ENCODE results near the gene AFMID.
A peak's percentile ranks its signal among the peaks of the same experiment; 100 is the strongest.
"Not testable (repeated sequence)": the region's sequence is repeated elsewhere in the genome, so short reads cannot be mapped to it uniquely, and the experiment has no call there.

AFMID gene

DNA sequence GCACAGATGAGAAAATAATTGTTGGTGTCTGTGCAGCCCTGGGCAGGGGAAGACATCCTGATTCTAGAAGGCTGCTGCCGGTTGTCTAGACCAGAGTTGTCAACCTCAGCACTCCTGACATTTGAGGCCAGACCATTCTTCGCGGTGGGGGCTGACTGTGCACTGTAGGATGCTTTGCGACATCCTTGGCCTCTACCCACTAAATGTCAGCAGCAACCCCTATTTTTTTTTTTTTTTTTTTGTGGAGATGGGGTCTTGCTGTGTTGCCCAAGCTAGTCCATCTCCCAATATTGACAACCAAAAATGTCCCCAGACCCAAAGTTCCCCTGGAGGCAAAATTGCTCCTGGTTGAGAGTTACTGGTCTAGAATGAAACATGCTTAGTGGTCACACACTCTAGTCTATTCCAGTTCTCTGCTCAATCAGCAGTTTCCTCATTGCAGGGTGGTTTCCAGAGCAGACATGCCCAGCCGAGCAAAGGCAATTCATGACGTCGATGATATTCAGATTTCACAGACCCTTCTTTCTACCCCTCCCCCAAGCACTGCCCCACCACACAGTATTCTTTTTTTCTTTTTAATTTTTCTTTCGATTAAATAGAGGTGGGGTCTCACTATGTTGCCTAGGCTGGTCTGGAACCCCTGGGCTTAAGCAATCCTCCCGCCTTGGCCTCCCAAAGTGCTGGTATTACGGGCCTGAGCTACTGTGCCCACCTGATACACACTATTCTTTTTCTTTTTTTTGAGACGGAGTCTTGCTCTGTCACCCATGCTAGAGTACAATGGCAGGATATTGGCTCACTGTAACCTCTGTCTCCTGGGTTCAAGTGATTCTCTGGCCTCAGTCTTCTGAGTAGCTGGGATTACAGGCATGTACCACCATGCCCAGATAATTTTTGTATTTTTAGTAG, 32.0 kb upstream of the AFMID start:
- no peak for DNase-seq

DNA sequence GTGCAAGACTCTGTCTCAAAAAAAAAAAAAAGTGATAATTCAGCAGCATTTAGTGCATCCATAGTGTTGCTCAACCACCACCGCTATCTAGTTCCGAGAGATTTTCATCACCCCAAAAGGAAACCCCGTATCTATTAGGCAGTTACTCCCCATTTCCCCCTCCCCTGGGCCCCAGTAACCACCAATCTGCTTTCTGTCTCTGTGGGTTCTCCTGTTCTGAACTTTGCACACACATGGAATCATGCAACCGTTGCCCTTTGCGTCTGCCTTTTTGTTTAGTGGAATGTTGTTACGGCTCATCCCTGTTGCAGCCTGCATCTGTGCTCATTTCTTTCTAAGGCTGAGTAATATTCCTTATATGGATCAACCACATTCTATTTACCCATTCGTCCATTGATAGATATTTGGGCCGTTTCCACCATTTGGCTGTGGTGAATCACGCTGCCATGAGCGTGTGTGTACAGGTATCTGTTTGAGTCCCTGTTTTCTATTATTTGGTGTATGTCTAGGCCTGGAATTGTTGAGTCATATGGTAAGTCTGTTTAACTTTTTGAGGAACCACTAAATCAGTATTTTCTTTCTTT, 27.5 kb upstream of the AFMID start:
- DNase-seq, result peak; percentile 28

DNA sequence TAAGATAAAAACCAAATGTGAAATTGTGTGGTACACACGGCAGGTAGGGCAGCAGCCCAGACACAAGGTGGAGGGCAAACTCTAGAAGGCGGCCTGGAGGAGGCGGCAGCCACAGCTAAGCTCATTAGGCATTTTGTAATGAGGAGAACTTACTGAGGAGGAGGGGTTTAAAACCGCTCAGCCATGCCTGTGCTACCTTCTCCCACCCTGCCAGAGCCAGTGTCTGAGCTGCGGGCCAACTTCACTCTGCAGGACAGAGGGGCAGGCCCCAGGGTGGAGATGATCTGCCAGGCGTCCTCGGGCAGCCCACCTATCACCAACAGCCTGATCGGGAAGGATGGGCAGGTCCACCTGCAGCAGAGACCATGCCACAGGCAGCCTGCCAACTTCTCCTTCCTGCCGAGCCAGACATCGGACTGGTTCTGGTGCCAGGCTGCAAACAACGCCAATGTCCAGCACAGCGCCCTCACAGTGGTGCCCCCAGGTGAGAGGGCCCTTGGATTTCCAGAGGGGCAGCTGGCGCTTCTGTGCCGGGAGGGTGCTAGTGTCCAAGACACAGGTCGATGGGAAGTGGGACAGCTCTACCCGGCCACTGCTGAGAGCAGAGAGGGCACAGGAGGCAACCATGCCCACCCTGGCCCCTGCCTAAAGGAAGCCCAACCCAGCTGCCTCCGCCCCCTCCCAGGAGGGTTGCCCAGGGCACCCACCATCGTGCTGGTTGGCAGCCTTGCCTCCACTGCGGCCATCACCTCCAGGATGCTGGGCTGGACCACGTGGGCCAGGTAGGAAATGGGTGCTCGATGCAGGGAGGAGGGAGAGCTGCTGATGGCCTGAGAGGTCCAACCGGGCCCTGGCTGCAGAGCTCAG, 23.0 kb upstream of the AFMID start:
- DNase-seq, result no peak

DNA sequence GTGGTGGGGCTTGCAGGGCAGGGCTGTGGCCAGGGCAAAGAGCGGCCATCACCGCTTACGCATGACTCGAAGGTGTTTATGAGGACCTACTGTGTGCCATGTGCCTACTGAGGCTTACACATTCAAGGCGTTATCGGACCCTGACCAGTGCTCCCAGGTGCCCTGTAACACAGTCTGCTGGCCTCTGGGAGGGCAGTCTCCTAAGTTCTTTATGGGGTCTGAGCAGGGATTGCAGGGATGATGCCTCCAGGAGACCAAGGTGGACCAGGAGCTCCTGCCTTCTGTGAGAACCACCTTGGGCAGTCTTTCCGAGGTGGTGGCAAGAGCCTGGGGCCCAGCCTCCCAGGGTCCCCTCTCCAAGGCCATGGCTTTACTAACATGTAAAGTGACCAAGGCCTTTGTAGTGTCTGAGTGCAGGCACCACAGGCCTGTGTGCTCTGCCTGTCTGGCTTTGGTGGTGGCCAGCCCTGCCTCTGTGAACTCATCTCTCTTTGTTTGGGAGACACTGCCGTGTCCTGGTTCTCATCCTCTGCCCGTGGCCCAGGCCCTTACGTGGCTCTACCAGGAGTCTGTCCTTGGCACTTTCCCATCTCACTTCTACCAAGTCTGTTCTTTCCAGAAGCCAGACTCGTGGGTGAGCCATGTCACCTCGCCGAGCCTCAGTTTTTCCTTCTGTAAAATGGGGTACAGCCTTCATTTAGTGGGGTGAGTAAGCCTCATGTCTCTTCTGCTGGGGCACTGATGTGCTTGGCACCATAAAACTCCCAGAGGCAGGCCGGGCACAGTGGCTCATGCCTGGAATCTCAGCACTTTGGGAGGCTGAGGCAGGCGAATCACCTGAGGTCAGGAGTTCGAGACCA, 22.2 kb upstream of the AFMID start:
- no peak for DNase-seq

DNA sequence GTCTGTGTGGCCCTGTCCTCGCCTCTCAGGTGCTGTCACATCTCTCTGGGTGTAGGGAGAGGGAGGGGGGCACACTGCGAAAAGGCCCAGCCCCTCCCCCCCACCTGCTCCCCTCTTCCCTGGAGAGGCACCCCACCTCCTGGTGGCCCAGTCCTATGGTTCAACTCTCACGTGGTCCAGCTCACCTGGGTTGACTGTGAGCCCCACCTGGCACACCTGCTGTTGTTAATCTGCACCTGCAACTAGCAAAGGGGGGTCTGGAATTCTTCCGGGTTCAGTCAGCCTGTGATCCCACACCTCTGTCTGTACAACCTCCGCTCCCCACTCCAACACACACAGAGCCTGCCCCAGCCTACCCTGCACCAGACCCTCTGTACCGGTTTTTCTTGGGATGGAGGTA, 20.7 kb upstream of the AFMID start:
- DNase-seq, result no peak

DNA sequence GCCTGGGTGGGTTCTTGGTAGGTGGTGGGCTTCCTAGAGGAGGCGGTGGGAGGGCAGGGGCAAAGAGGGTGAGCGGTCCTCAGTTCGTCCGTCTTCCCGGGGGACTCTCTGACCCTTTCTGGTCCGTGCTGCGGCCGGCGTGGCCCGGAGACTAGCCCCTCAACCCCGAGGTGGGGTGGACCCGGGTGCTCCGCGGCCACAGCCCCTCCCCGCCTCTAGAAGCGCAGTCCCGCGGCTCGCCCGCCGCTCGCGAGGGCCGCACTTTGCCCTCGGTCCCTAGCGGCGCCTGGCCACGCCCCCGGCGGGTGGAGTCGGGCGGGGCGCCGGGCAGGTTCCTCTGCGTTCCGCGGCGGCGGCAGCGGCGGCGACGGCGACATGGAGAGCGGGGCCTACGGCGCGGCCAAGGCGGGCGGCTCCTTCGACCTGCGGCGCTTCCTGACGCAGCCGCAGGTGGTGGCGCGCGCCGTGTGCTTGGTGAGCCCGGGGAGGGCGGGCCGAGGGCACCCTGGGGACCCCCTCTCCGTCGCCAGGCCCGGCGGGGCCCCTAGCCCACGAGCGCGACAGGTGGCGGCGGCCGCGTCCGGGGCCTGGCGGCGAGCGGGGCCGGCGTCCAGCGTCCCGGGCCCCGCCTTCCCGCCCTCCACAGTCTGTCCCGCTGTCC, 18.8 kb upstream of the AFMID start, which contains the start of gene SYNGR2:
Gene SYNGR2 (plus strand): TSS at position 340 of the 661 bp plus-strand sequence. CDS start 36 bp downstream, at position 376.
- DNase-seq, result peak; percentile 64

DNA sequence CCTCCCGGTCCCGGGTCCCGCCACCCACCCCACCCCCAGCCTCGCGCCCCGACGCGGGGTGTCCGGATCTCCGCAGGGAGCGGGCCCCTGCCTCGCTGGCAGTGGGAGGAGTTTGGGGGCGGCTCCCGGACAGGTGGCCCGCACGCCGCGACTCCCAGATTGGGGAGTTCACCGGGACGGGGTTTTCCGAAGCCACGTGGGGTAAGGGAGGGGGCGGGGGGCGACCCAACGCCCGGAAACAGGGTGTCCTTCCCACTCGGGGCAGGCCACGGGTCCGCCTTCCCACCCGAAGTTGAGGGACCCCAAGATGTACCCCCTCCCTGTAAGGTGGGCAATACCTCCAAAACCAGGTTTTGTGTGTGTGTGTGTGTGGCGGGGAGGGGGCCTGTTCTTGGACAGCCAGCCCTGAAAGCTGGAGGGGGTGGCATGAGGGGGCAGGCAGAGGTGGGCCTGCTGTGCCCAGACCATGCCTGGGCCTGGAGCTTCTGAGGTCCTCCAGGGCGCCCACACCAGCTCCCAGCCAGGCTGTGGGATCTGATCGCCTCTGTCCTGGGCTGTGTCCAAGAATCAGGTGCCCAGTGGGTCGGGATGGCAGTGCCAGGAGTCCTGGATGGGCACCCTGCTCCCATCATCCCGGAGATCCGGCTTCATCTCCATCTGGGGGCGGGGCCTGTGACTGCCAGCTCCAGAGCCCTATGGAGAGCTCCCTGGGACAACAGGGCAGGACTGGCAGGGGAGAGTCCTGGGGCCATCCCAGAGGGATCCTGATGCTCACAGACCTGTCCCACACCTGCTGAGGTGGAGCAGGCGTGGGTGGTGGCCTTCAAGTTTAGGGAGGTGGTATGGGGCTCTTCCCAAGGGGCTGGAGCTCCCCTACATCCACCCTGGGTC, 18.0 kb upstream of the AFMID start:
- DNase-seq, result peak; percentile 54

DNA sequence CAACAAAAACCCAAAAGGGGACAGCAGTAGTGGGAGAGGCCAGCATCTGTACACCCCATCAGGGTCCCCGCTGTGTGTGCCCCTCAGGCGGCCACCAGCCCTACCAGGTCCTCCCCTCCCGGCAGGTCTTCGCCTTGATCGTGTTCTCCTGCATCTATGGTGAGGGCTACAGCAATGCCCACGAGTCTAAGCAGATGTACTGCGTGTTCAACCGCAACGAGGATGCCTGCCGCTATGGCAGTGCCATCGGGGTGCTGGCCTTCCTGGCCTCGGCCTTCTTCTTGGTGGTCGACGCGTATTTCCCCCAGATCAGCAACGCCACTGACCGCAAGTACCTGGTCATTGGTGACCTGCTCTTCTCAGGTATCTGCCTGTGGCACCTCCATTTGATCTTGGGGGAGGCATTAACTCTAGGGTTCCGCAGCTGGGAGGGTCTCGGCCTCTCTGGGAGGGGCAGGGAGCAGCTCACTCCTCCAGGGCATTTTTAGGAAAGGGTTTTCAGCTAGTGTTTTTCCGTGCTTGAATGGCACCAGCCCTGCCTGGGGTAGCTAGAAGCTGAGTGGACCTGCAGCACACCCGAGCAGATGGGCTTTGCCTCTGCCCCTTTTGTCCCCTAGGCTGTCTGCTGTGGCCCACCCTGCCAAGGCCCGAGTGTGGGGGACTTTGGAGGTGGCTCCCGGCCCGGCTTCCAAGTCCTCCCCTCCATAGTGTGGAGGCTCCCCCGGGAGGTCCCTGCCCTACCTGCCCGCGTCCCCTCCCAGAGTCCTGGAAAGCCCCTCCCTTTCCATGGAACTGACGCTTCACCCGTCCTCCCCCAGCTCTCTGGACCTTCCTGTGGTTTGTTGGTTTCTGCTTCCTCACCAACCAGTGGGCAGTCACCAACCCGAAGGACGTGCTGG, 16.2 kb upstream of the AFMID start:
- no peak for DNase-seq

DNA sequence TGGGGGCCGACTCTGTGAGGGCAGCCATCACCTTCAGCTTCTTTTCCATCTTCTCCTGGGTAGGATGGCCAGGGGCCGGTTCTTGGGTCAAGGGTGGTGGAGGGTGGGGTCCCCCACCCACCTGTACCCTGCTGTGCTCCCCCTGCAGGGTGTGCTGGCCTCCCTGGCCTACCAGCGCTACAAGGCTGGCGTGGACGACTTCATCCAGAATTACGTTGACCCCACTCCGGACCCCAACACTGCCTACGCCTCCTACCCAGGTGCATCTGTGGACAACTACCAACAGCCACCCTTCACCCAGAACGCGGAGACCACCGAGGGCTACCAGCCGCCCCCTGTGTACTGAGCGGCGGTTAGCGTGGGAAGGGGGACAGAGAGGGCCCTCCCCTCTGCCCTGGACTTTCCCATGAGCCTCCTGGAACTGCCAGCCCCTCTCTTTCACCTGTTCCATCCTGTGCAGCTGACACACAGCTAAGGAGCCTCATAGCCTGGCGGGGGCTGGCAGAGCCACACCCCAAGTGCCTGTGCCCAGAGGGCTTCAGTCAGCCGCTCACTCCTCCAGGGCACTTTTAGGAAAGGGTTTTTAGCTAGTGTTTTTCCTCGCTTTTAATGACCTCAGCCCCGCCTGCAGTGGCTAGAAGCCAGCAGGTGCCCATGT, 15.4 kb upstream of the AFMID start:
- not testable (repeated sequence) for DNase-seq

DNA sequence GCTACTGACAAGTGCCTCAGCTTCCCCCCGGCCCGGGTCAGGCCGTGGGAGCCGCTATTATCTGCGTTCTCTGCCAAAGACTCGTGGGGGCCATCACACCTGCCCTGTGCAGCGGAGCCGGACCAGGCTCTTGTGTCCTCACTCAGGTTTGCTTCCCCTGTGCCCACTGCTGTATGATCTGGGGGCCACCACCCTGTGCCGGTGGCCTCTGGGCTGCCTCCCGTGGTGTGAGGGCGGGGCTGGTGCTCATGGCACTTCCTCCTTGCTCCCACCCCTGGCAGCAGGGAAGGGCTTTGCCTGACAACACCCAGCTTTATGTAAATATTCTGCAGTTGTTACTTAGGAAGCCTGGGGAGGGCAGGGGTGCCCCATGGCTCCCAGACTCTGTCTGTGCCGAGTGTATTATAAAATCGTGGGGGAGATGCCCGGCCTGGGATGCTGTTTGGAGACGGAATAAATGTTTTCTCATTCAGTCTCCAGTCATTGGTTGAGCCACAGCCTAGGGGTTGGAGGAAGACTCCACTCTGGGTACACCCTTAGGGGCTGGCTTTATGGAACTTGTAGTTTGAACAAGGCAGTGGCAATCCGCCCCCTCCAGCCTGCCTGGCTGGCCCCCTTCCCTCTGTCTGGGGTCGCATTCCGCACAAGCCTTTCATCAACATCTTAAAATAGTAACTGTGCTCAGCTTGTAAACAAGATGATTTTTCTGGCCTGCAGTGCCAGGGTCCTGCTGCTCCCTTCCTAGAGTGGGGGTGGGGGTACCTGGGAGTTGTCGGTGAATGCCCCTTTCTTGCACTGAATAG, 14.7 kb upstream of the AFMID start:
- DNase-seq, result no peak

DNA sequence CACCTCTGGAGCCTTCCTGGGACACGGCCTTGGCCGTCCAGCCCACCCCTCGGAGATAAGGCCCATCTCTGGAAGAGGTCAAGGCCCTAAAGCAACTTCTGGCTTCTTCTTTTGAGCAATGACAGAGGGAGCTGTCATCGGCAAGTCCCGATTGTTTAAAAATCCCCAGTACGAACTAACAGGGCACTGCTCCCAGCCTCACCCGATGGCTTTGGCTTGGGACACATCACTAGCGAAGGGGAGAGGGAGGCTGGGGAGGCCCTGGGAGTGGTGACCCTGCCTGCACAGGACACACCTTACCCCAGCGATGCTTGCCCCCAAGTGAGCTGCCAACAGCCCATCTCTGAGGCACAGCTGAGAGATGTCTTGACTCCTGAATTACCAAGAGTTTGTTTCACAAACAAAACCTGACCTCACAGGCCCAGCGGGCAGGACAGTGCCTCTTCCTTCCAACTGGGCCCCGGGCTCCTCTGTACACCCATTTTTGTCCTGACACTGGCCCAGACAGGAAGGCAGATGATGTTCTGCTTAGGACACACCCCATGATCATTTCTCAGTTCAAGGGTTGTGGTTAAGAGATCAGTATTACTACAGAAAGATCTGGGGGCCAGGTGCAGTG, 14.0 kb upstream of the AFMID start:
- no peak for DNase-seq

DNA sequence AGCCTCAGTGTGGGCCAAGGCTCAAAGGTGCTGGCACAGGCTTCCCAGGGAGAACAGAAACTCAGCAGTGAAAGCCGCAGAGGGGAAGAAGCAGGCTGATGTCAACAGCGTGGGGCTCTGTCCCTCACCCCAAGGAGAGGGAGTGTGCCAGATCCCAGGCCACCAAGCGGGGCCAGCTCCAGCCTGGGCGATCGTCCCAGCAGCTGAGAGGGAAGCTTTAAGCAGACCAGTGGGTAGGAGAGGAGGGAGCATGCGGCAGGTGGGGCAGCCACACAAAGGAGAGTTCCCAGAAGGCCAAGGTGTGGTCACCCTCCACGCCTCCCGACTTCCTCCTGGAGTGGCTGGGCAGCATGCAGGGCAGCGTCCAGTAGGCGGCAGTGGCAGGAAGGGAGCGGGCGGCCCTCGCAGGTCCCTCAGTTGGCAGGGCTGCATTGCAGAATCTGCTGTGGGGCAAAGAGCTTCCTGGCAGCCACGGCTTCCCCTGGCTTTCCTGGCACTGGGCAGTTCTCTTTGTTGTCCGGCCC, 12.8 kb upstream of the AFMID start:
- no peak for DNase-seq

DNA sequence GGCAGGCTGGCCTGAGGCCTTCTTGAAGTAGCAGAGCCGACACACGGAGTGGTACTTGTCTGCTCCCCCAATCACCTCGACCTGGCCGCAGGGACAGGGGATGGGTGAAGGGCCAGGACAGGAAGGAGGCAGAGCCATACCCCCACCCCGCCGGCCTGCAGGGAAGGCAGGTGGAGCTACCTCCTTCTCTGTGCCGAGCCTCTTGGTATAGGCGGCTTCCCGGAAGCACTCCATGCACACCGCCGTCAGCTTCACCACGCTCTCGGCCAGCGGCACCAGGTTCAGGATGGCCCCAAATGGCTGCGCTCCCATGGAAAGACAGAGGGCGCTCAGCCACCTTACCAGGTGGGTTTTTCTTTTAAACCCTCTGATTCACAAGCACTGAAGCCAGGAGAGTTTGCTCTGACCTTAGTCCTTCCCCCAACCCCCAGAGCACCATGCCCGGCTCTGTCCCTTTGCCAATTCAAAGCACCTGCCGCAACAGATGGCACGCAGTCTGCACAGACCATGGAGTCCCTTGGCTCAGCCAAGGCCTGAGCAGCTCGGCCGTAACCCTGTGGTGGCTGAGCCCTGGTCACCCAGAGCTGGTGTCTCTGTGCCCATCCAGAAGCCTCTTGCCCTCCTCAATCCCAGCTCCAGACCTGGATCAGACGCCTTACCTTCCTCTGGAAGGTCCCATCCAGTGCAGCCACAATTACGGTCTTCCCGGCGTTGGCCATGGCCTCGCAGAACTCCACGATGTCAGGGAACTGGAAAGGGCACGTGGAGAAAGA, 12.1 kb upstream of the AFMID start:
- DNase-seq, result no peak

DNA sequence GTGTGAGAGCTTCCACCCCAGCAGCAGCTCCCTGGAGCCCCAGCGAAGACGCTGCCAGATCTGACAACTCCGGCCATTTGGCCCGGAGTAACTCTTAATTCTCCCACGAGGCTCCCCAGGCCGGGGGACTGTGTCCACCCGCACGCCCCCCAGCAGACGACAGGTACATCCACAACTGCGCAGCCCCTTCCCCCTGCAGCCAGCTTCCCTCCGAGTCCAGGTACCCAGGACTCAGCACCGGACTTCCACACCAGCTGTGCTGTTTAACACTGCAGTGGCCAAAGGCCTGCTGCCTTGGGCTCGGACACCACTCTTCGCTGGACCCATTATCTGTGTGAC, 11.6 kb upstream of the AFMID start:
- no peak for DNase-seq

DNA sequence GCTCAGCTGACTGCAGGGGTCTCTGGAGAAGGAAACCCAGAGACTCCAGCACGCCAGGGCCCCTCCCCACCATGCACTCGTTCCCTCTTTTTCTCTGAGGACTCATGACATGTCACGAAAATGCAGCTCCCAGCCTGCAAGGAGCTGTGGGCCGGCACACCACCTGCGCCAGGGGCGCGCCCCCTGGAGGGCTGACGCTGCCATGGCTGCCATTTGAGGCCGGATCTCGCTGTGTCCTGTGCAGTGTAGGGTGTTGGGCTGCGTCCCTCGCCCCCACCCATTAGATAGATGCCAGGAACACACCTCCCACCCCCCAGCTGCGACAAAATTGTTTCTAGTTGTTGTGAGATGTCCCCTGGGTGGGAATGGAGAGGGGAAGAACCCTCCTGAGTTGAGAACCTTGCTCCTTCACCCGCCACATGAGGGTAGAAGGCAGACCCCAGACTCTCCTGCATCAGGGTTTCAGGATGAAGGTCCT, 10.6 kb upstream of the AFMID start:
- DNase-seq, result peak; percentile 31

DNA sequence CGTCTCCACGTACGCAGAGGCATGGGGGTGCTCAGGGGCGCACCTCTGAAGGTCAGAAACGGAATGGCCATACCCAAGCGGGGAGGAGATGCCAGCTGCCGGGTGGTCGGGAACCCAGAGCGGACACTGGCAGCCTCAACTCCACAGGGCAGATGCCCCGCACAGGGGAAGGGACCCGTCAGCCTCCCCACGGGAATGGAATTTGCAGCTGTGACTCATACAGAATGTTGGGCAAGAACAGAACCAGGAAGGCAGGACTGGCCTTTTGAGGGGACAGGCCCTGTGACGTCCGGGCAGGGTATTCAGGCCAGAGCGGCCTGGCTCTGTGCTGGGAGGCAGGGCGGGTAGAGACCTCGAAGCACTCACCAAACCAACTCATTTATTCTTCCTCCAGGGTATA, 7.8 kb upstream of the AFMID start:
- DNase-seq, result peak; percentile 57

All from fibroblast of skin of back (primary cell).